ENCODE results near the gene VAPB. TPM values are rescaled to one million over a fixed set of nuclear protein-coding genes. Genes with fewer than 3 reads are reported as not detected.

VAPB gene
- total and polyA plus RNA-seq, 4 donors = 20.9 to 50.6 (median 35.3) TPM

GRCh38 chr20:58374906-58375758 is 13.9 kb upstream of the VAPB start:
- intact Hi-C loops (cut with DNase I) = no loop called here
- DNase-seq (peak in 1 of 2 donors; percentile 43), ATAC-seq (ENCODE audit: low FRiP score) (no peak)
- WGBS, 2 donors = 24 to 25% methylated on average over 8 of the region's 8 CpGs
- no peaks in the 10 kb centered on the region for H3K4me1 ChIP-seq (ENCODE audit: control insufficient read depth in 1 of 2, insufficient read depth in 2 of 2, low read length in 2 of 2)
- no peak overlapping the region for H3K27ac ChIP-seq (ENCODE audit: low read depth in 1 of 2, low read length in 2 of 2)
- H3K36me3 ChIP-seq (ENCODE audit: control insufficient read depth in 1 of 2, insufficient read depth in 2 of 2, low read length in 1 of 2) = no peaks in the 10 kb centered on the region
- no peaks in the 10 kb centered on the region for H3K27me3 ChIP-seq (ENCODE audit: control insufficient read depth in 1 of 2, insufficient read depth in 2 of 2, low read length in 1 of 2)
- H3K9me3 ChIP-seq (ENCODE audit: control insufficient read depth, low read length) = no peaks in the 10 kb centered on the region
- no peak overlapping the region for H3K4me3 ChIP-seq (ENCODE audit: low read length in 2 of 2)

- H3K9me3 ChIP-seq (ENCODE audit: control insufficient read depth, low read length) = no peaks in the 10 kb centered on the region
- DNase-seq = no peak
- WGBS, 2 donors = 70 to 74% methylated on average over 10 of the region's 10 CpGs
- no peaks in the 10 kb centered on the region for H3K36me3 ChIP-seq (ENCODE audit: control insufficient read depth in 1 of 2, insufficient read depth in 2 of 2, low read length in 1 of 2)
- H3K27ac ChIP-seq (ENCODE audit: low read depth in 1 of 2, low read length in 2 of 2) = no peak overlapping the region
- H3K4me3 ChIP-seq (ENCODE audit: low read length in 2 of 2) = no peak overlapping the region
- intact Hi-C loops (cut with DNase I) = no loop called here
- ATAC-seq (ENCODE audit: low FRiP score) = no peak
- no peaks in the 10 kb centered on the region for H3K27me3 ChIP-seq (ENCODE audit: control insufficient read depth in 1 of 2, insufficient read depth in 2 of 2, low read length in 1 of 2)
- no peaks in the 10 kb centered on the region for H3K4me1 ChIP-seq (ENCODE audit: control insufficient read depth in 1 of 2, insufficient read depth in 2 of 2, low read length in 2 of 2)
These were observed 13.2 kb upstream of the VAPB start for GRCh38 chr20:58375759-58376352.

- no peak for ATAC-seq (ENCODE audit: low FRiP score)
- Histone ChIP-seq H3K27me3 (ENCODE audit: control insufficient read depth in 1 of 2, insufficient read depth in 2 of 2, low read length in 1 of 2) (no peaks in the 10 kb centered on the region), H3K9me3 (ENCODE audit: control insufficient read depth, low read length) (no peaks in the 10 kb centered on the region), H3K36me3 (ENCODE audit: control insufficient read depth in 1 of 2, insufficient read depth in 2 of 2, low read length in 1 of 2) (no peaks in the 10 kb centered on the region), H3K27ac (ENCODE audit: low read depth in 1 of 2, low read length in 2 of 2) (no peak overlapping the region), H3K4me1 (ENCODE audit: control insufficient read depth in 1 of 2, insufficient read depth in 2 of 2, low read length in 2 of 2) (no peaks in the 10 kb centered on the region), H3K4me3 (ENCODE audit: low read length in 2 of 2) (no peak overlapping the region)
- intact Hi-C loops (cut with DNase I) = no loop called here
- 84 to 88% methylated on average over 1 of the region's 1 CpG for WGBS, 2 donors
- no peak for DNase-seq
These were observed 12.0 kb upstream of the VAPB start for GRCh38 chr20:58377017-58377416.

- no peak overlapping the region for H3K27ac ChIP-seq (ENCODE audit: low read depth in 1 of 2, low read length in 2 of 2)
- H3K27me3 ChIP-seq (ENCODE audit: control insufficient read depth in 1 of 2, insufficient read depth in 2 of 2, low read length in 1 of 2) = no peaks in the 10 kb centered on the region
- H3K4me1 ChIP-seq (ENCODE audit: control insufficient read depth in 1 of 2, insufficient read depth in 2 of 2, low read length in 2 of 2) = no peaks in the 10 kb centered on the region
- 69% methylated on average over 7 of the region's 7 CpGs for WGBS, 2 donors
- H3K4me3 ChIP-seq (ENCODE audit: low read length in 2 of 2) = no peak overlapping the region
- intact Hi-C loops (cut with DNase I) = no loop called here
- H3K36me3 ChIP-seq (ENCODE audit: control insufficient read depth in 1 of 2, insufficient read depth in 2 of 2, low read length in 1 of 2) = no peaks in the 10 kb centered on the region
- DNase-seq (no peak), ATAC-seq (ENCODE audit: low FRiP score) (no peak)
- peaks cover 1% of the 10 kb centered on the region for H3K9me3 ChIP-seq (ENCODE audit: control insufficient read depth, low read length)
These were observed 11.1 kb upstream of the VAPB start for GRCh38 chr20:58377766-58378401.

- Histone ChIP-seq H3K4me1 (ENCODE audit: control insufficient read depth in 1 of 2, insufficient read depth in 2 of 2, low read length in 2 of 2) (no peaks in the 10 kb centered on the region), H3K27ac (ENCODE audit: low read depth in 1 of 2, low read length in 2 of 2) (no peak overlapping the region), H3K4me3 (ENCODE audit: low read length in 2 of 2) (no peak overlapping the region), H3K36me3 (ENCODE audit: control insufficient read depth in 1 of 2, insufficient read depth in 2 of 2, low read length in 1 of 2) (no peaks in the 10 kb centered on the region), H3K9me3 (ENCODE audit: control insufficient read depth, low read length) (peaks cover 1% of the 10 kb centered on the region), H3K27me3 (ENCODE audit: control insufficient read depth in 1 of 2, insufficient read depth in 2 of 2, low read length in 1 of 2) (no peaks in the 10 kb centered on the region)
- WGBS, 2 donors = 59 to 65% methylated on average over 3 of the region's 3 CpGs
- DNase-seq (no peak), ATAC-seq (ENCODE audit: low FRiP score) (no peak)
- intact Hi-C loops (cut with DNase I) = no loop called here
These were observed 10.3 kb upstream of the VAPB start for GRCh38 chr20:58378704-58379103.

- H3K36me3 ChIP-seq (ENCODE audit: control insufficient read depth in 1 of 2, insufficient read depth in 2 of 2, low read length in 1 of 2) = no peaks in the 10 kb centered on the region
- ATAC-seq (ENCODE audit: low FRiP score) = no peak
- H3K27ac ChIP-seq (ENCODE audit: low read depth in 1 of 2, low read length in 2 of 2) = no peak overlapping the region
- no peaks in the 10 kb centered on the region for H3K27me3 ChIP-seq (ENCODE audit: control insufficient read depth in 1 of 2, insufficient read depth in 2 of 2, low read length in 1 of 2)
- peaks cover 1% of the 10 kb centered on the region for H3K9me3 ChIP-seq (ENCODE audit: control insufficient read depth, low read length)
- H3K4me3 ChIP-seq (ENCODE audit: low read length in 2 of 2) = no peak overlapping the region
- no peak for DNase-seq
- WGBS, 2 donors = 92% methylated on average over 7 of the region's 7 CpGs
- no peaks in the 10 kb centered on the region for H3K4me1 ChIP-seq (ENCODE audit: control insufficient read depth in 1 of 2, insufficient read depth in 2 of 2, low read length in 2 of 2)
- intact Hi-C loops (cut with DNase I) = loop anchor here in 1 of 2 donors (10.0 kb wide), 1 partner anchor 273 kb away; the partner anchor contains the start of gene STX16
These were observed 7.4 kb upstream of the VAPB start for GRCh38 chr20:58381627-58382026.

- H3K27me3 ChIP-seq (ENCODE audit: control insufficient read depth in 1 of 2, insufficient read depth in 2 of 2, low read length in 1 of 2) = no peaks in the 10 kb centered on the region
- ATAC-seq (ENCODE audit: low FRiP score) = no peak
- H3K9me3 ChIP-seq (ENCODE audit: control insufficient read depth, low read length) = peaks cover 1% of the 10 kb centered on the region
- H3K4me3 ChIP-seq (ENCODE audit: low read length in 2 of 2) = no peak overlapping the region
- no peak overlapping the region for H3K27ac ChIP-seq (ENCODE audit: low read depth in 1 of 2, low read length in 2 of 2)
- intact Hi-C loops (cut with DNase I) = loop anchor here in 1 of 2 donors (10.0 kb wide), 1 partner anchor 273 kb away; the partner anchor contains the start of gene STX16
- WGBS, 2 donors = 79 to 86% methylated on average over 4 of the region's 4 CpGs
- no peak for DNase-seq
- H3K4me1 ChIP-seq (ENCODE audit: control insufficient read depth in 1 of 2, insufficient read depth in 2 of 2, low read length in 2 of 2) = no peaks in the 10 kb centered on the region
- H3K36me3 ChIP-seq (ENCODE audit: control insufficient read depth in 1 of 2, insufficient read depth in 2 of 2, low read length in 1 of 2) = no peaks in the 10 kb centered on the region
These were observed 6.9 kb upstream of the VAPB start for GRCh38 chr20:58382096-58382495.

- H3K4me3 ChIP-seq (ENCODE audit: low read length in 2 of 2) = no peak overlapping the region
- H3K36me3 ChIP-seq (ENCODE audit: control insufficient read depth in 1 of 2, insufficient read depth in 2 of 2, low read length in 1 of 2) = no peaks in the 10 kb centered on the region
- DNase-seq (no peak), ATAC-seq (ENCODE audit: low FRiP score) (no peak)
- intact Hi-C loops (cut with DNase I) = loop anchor here in 1 of 2 donors (10.0 kb wide), 1 partner anchor 270 kb away; the partner anchor contains the start of gene STX16
- no peak overlapping the region for H3K27ac ChIP-seq (ENCODE audit: low read depth in 1 of 2, low read length in 2 of 2)
- H3K27me3 ChIP-seq (ENCODE audit: control insufficient read depth in 1 of 2, insufficient read depth in 2 of 2, low read length in 1 of 2) = no peaks in the 10 kb centered on the region
- H3K9me3 ChIP-seq (ENCODE audit: control insufficient read depth, low read length) = peaks cover 1% of the 10 kb centered on the region
- WGBS, 2 donors = 82 to 83% methylated on average over 5 of the region's 5 CpGs
- H3K4me1 ChIP-seq (ENCODE audit: control insufficient read depth in 1 of 2, insufficient read depth in 2 of 2, low read length in 2 of 2) = no peaks in the 10 kb centered on the region
These were observed 4.2 kb upstream of the VAPB start for GRCh38 chr20:58384821-58385220.
